ENCODE measurements around the gene ZSCAN29. TPM values are rescaled to one million over a fixed set of nuclear protein-coding genes. Genes with fewer than 3 reads are reported as not detected.

ZSCAN29 gene
- polyA plus RNA-seq, 1 donor from 2014 or later, result 37.5 TPM

DNA sequence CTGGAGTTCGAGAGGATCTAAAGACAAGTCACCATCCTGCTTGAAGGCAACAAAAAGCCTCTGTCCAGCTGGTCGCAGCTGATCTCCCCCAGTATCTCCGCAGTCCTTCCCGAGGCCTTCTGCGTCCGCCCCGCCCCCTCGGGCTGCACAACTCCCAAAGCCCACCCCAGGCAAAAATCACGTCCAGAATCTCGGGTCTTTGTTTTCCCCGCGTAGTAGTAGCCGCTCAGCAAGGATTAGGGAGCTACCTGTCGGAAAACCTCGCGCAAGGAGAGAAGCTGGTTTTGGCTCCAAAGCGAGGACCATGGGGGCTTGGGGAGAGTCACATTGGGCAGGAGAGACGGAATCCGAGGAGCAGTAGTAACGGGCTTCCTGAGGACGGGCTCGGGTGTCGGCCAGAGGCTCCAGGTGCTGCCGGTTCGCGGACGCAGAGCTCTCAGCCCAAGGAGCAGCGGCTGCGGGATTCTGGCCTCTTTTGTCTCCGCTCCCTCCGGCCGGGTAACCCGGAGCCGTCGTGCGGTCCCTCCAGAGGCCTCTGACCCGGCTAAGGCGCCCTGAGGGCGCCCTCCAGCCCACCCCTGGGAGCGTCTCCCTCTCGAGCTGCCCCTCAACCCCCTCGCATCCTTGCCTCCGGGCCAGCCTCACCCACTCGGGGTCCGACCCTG, 401 bp downstream of the ZSCAN29 start:
- Histone ChIP-seq H3K4me2 (ENCODE audit: low read length) (peak overlapping the region; percentile 80), H3K36me3 (ENCODE audit: insufficient read depth, low read length) (peaks cover 4% of the 10 kb centered on the region), H3K27me3 (ENCODE audit: insufficient read depth, low read depth, low read length) (no peaks in the 10 kb centered on the region), H3K79me2 (replicated peaks; ENCODE audit: insufficient read depth, low read length) (peaks cover 64% of the 10 kb centered on the region), H3K9me2 (ENCODE audit: insufficient read depth, low read length) (no peaks in the 10 kb centered on the region), H2AFZ (ENCODE audit: low read depth, low read length) (peak overlapping the region; percentile 69), H4K20me1 (ENCODE audit: insufficient read depth) (no peaks in the 10 kb centered on the region), H3K27ac (ENCODE audit: low read length) (peak overlapping the region; percentile 62), H3K4me3 (ENCODE audit: low read length) (peak overlapping the region; percentile 95), H3F3A (ENCODE audit: insufficient read depth, low read length, poor library complexity, severe bottlenecking) (no peaks in the 10 kb centered on the region), H3K9me3 (ENCODE audit: low read length) (no peaks in the 10 kb centered on the region), H3K9ac (ENCODE audit: low read length) (peak overlapping the region; percentile 81)
- TF ChIP-seq, protein P1, sequence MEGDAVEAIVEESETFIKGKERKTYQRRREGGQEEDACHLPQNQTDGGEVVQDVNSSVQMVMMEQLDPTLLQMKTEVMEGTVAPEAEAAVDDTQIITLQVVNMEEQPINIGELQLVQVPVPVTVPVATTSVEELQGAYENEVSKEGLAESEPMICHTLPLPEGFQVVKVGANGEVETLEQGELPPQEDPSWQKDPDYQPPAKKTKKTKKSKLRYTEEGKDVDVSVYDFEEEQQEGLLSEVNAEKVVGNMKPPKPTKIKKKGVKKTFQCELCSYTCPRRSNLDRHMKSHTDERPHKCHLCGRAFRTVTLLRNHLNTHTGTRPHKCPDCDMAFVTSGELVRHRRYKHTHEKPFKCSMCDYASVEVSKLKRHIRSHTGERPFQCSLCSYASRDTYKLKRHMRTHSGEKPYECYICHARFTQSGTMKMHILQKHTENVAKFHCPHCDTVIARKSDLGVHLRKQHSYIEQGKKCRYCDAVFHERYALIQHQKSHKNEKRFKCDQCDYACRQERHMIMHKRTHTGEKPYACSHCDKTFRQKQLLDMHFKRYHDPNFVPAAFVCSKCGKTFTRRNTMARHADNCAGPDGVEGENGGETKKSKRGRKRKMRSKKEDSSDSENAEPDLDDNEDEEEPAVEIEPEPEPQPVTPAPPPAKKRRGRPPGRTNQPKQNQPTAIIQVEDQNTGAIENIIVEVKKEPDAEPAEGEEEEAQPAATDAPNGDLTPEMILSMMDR (IDR thresholded peaks at IDR 0.05; ENCODE audit: poor library complexity, severe bottlenecking), result no peak
- TF ChIP-seq SMC3 (conservative IDR thresholded peaks at IDR 0.05; ENCODE audit: poor library complexity), result no peak
- no peak for TF ChIP-seq RAD21 (conservative IDR thresholded peaks at IDR 0.05)

- TF ChIP-seq REST (IDR thresholded peaks at IDR 0.05; ENCODE audit: borderline replicate concordance) (no peak), EP300 (conservative IDR thresholded peaks at IDR 0.05; ENCODE audit: poor library complexity, severe bottlenecking) (no peak)
- H3K9me3 ChIP-seq (ENCODE audit: low read length), result peaks cover 15% of the 10 kb centered on the region
- H2AFZ ChIP-seq (ENCODE audit: low read depth, low read length), result no peak overlapping the region
- H3K9me2 ChIP-seq (ENCODE audit: insufficient read depth, low read length), result no peaks in the 10 kb centered on the region
- no peaks in the 10 kb centered on the region for H4K20me1 ChIP-seq (ENCODE audit: insufficient read depth)
- H3K9ac ChIP-seq (ENCODE audit: low read length), result no peak overlapping the region
- H3K27ac ChIP-seq (ENCODE audit: low read length), result no peak overlapping the region
- no peak overlapping the region for H3K4me2 ChIP-seq (ENCODE audit: low read length)
- peaks cover 20% of the 10 kb centered on the region for H3K79me2 ChIP-seq (replicated peaks; ENCODE audit: insufficient read depth, low read length)
- H3K4me3 ChIP-seq (ENCODE audit: low read length), result no peak overlapping the region
- peaks cover 48% of the 10 kb centered on the region for H3K36me3 ChIP-seq (ENCODE audit: insufficient read depth, low read length)
- H3K27me3 ChIP-seq (ENCODE audit: insufficient read depth, low read depth, low read length), result no peaks in the 10 kb centered on the region
- no peaks in the 10 kb centered on the region for H3F3A ChIP-seq (ENCODE audit: insufficient read depth, low read length, poor library complexity, severe bottlenecking)
These were observed 9.4 kb downstream of the ZSCAN29 start for GRCh38 chr15:43361313-43361903.

DNA sequence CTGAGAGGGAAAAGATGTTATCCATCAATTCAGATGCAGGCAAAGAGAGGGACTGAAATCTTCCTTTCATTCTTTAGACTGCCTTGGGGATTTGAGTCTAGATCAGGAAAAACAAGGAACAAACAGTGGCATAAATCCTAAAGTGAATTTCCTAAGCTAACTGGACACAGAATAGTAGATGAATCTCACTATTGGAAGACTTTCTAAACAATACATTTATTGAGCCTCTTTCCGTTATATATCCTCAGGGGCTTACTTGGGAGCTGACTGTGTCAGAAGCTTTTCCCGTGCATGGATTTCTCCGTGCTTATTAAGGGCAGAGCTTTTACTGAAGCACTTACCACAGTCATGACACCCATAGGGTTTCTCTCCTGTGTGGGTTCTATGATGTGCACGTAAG, 10.0 kb downstream of the ZSCAN29 start:
- no peaks in the 10 kb centered on the region for H4K20me1 ChIP-seq (ENCODE audit: insufficient read depth)
- H3K27me3 ChIP-seq (ENCODE audit: insufficient read depth, low read depth, low read length), result no peaks in the 10 kb centered on the region
- H3K4me2 ChIP-seq (ENCODE audit: low read length), result no peak overlapping the region
- H3K36me3 ChIP-seq (ENCODE audit: insufficient read depth, low read length), result peaks cover 44% of the 10 kb centered on the region
- TF ChIP-seq POLR2AphosphoS5 (IDR thresholded peaks at IDR 0.05) (no peak), MXI1 (conservative IDR thresholded peaks at IDR 0.05; ENCODE audit: poor library complexity, severe bottlenecking) (no peak), EZH2 (IDR thresholded peaks at IDR 0.05; ENCODE audit: borderline replicate concordance, insufficient read depth, low read length, poor library complexity, severe bottlenecking) (no peak)
- peaks cover 15% of the 10 kb centered on the region for H3K9me3 ChIP-seq (ENCODE audit: low read length)
- H3K79me2 ChIP-seq (replicated peaks; ENCODE audit: insufficient read depth, low read length), result peaks cover 19% of the 10 kb centered on the region
- no peaks in the 10 kb centered on the region for H3F3A ChIP-seq (ENCODE audit: insufficient read depth, low read length, poor library complexity, severe bottlenecking)
- H2AFZ ChIP-seq (ENCODE audit: low read depth, low read length), result no peak overlapping the region
- no peak overlapping the region for H3K27ac ChIP-seq (ENCODE audit: low read length)
- H3K9ac ChIP-seq (ENCODE audit: low read length), result no peak overlapping the region
- no peaks in the 10 kb centered on the region for H3K9me2 ChIP-seq (ENCODE audit: insufficient read depth, low read length)
- H3K4me3 ChIP-seq (ENCODE audit: low read length), result no peak overlapping the region

Data from neural cell (in vitro differentiated cells).